B cell (primary cell): Measurements from ENCODE around the gene CAMTA1. TPM values are rescaled to one million over a fixed set of nuclear protein-coding genes. Genes with fewer than 3 reads are reported as not detected.
A peak's percentile ranks its signal among the peaks of the same experiment; 100 is the strongest.
"Not testable (repeated sequence)": the region's sequence is repeated elsewhere in the genome, so short reads cannot be mapped to it uniquely, and the experiment has no call there.

ENCODE experiments used
- ATAC-seq: fragments of 200-7000 bp; cut with Tn5 transposase; one replicate; pipeline ENCODE4 v1.10.0; 2021; ENCODE audit warnings: low read depth, mild to moderate bottlenecking, moderate number of reproducible peaks, moderate library complexity
- CTCF ChIA-PET: fragments of 350-600 bp; sonication (Branson Sonifier 250); formaldehyde crosslinking; loops from one replicate; lab custom pipeline; 2021; ENCODE audit warnings: antibody characterized with exemption, inconsistent platforms; lab: Charles Lee
- POLR2A ChIA-PET: fragments of 350-600 bp; sonication (Branson Sonifier 250); formaldehyde crosslinking; loops from one replicate; lab custom pipeline; 2021; ENCODE audit warnings: antibody characterized with exemption; lab: Charles Lee
- DNase-seq: peaks from one replicate; pipeline ENCODE4 v3.0.0; 2013
- H2AFZ ChIP-seq: 2 replicates; pipeline ENCODE4 v1.6.1; 2012; ENCODE audit warnings: mild to moderate bottlenecking, low read depth, low read length; ENCODE audit not compliant: insufficient read depth, poor library complexity, severe bottlenecking
- H3K27ac ChIP-seq, 2 donors: 1 replicate in 1 of 2; 2 replicates in 1 of 2; pipeline ENCODE4 v1.5.1; 2012 to 2013; ENCODE audit warnings: low read length in 2 of 2, mild to moderate bottlenecking in 2 of 2, moderate library complexity in 1 of 2
- H3K27me3 ChIP-seq, 4 experiments: fragments of 200-600 bp in 1 of 4; sonication (generic) in 1 of 4; replicated peaks in 1 of 4; 1 replicate in 2 of 4; 2 replicates in 2 of 4; pipeline versions ENCODE4 v1.6.1 to v1.7.0; 2013 to 2016; ENCODE audit warnings: low read length in 3 of 4, mild to moderate bottlenecking in 2 of 4, mixed read lengths in 1 of 4, moderate library complexity in 1 of 4; ENCODE audit not compliant: insufficient read depth in 4 of 4, control insufficient read depth in 3 of 4; ENCODE audit errors: control extremely low read depth in 1 of 4
- H3K36me3 ChIP-seq, 2 experiments: replicated peaks in 1 of 2; 1 replicate in 1 of 2; 2 replicates in 1 of 2; pipeline versions ENCODE4 v1.6.1 to v1.7.1; 2013; ENCODE audit warnings: low read length in 1 of 2; ENCODE audit not compliant: insufficient read depth in 2 of 2, control insufficient read depth in 1 of 2; ENCODE audit errors: control extremely low read depth in 1 of 2, extremely low read depth in 1 of 2
- H3K4me1 ChIP-seq, 2 donors: fragments of 200-600 bp in 1 of 2; sonication (generic) in 1 of 2; 1 replicate in 1 of 2; 2 replicates in 1 of 2; pipeline versions ENCODE4 v1.5.1 to v1.6.1; 2013 to 2017; ENCODE audit warnings: low read length in 2 of 2; ENCODE audit not compliant: control insufficient read depth in 2 of 2, insufficient read depth in 2 of 2
- H3K4me2 ChIP-seq: replicated peaks from 2 replicates; pipeline ENCODE3; 2012; ENCODE audit warnings: mild to moderate bottlenecking, low read depth, low read length; ENCODE audit not compliant: poor library complexity, severe bottlenecking
- H3K4me3 ChIP-seq, 5 experiments: fragments of 200-600 bp in 1 of 5; sonication (generic) in 1 of 5; 1 replicate in 3 of 5; 2 replicates in 2 of 5; pipeline versions ENCODE4 v1.5.1 to v1.7.0; 2011 to 2016; ENCODE audit warnings: low read length in 4 of 5, mild to moderate bottlenecking in 4 of 5, low read depth in 2 of 5, control low read depth in 1 of 5, moderate library complexity in 1 of 5; ENCODE audit not compliant: insufficient read depth in 1 of 5; ENCODE audit errors: control extremely low read depth in 1 of 5, extremely low read depth in 1 of 5
- H3K79me2 ChIP-seq: fragments of 200-600 bp; sonication (generic); one replicate; pipeline ENCODE4 v1.6.0; 2016; ENCODE audit warnings: low read length; ENCODE audit not compliant: control insufficient read depth, insufficient read depth
- H3K9ac ChIP-seq: fragments of 200-600 bp; sonication (generic); 2 replicates; pipeline ENCODE4 v1.6.1; 2017; ENCODE audit warnings: mild to moderate bottlenecking, low read length, moderate library complexity
- H3K9me3 ChIP-seq, 3 donors: one replicate each; pipeline versions ENCODE4 v1.6.1 to v1.7.1; 2013; ENCODE audit warnings: low read length in 2 of 3; ENCODE audit not compliant: control insufficient read depth in 2 of 3, insufficient read depth in 1 of 3; ENCODE audit errors: control extremely low read depth in 1 of 3
- H4K20me1 ChIP-seq: 2 replicates; pipeline ENCODE4 v1.6.0; 2012; ENCODE audit warnings: mild to moderate bottlenecking, low read length; ENCODE audit not compliant: insufficient read depth, control insufficient read depth, poor library complexity, severe bottlenecking
- H3K27ac Mint-ChIP-seq: one replicate; pipeline ENCODE4 v1.8.0; 2021; ENCODE audit warnings: mixed read lengths
- H3K27me3 Mint-ChIP-seq: one replicate; pipeline ENCODE4 v1.8.0; 2021; ENCODE audit warnings: mixed read lengths
- H3K4me1 Mint-ChIP-seq: one replicate; pipeline ENCODE4 v1.8.0; 2021; ENCODE audit warnings: mixed read lengths
- H3K4me3 Mint-ChIP-seq: one replicate; pipeline ENCODE4 v1.8.0; 2021; ENCODE audit warnings: mixed read lengths
- H3K9me3 Mint-ChIP-seq: one replicate; pipeline ENCODE4 v1.8.0; 2022; ENCODE audit warnings: mixed read lengths; ENCODE audit not compliant: insufficient read depth
- EZH2 ChIP-seq: IDR thresholded peaks from 2 replicates; pipeline ENCODE4 v1.6.1; 2012; ENCODE audit warnings: borderline replicate concordance, low read depth, mild to moderate bottlenecking, moderate library complexity, low read length; ENCODE audit not compliant: insufficient read depth, poor library complexity, severe bottlenecking
- WGBS: methylation state at CpG from one replicate; pipeline ENCODE4 v1.1.5; 2013; ENCODE audit warnings: missing lambda C conversion rate; ENCODE audit not compliant: insufficient coverage; 5-methylcytosine and 5-hydroxymethylcytosine counted together
- intact Hi-C: fragments of 100-400 bp; cut with micrococcal nuclease; formaldehyde crosslinking; loops from one replicate; pipeline ENCODE4 v1.10.0; 2022
- polyA plus RNA-seq: library from polyadenylated mRNA; depleted of rRNA; stranded (reverse); fragments of >200 nt; gene quantifications from 2 replicates; pipeline ENCODE4 v1.2.3, GENCODE V29; 2012
- total RNA-seq, 2 donors: library from RNA; stranded (reverse); fragments of 120-200 nt in 1 of 2; gene quantifications; 1 replicate in 1 of 2; 2 replicates in 1 of 2; pipeline versions ENCODE4 v1.2.3 to v1.2.4, GENCODE V29; 2013 to 2022
- TF ChIP-seq, protein P1 (sequence below): fragments of 200-600 bp; IDR thresholded peaks from one replicate; pipeline ENCODE4 v1.8.0; 2022; ENCODE audit warnings: antibody characterized with exemption, mild to moderate bottlenecking

CAMTA1 gene
- total and polyA plus RNA-seq, 2 donors (not counting 1 experiment from before 2014, with no cell fraction given), result 42.2 to 45.7 TPM

DNA sequence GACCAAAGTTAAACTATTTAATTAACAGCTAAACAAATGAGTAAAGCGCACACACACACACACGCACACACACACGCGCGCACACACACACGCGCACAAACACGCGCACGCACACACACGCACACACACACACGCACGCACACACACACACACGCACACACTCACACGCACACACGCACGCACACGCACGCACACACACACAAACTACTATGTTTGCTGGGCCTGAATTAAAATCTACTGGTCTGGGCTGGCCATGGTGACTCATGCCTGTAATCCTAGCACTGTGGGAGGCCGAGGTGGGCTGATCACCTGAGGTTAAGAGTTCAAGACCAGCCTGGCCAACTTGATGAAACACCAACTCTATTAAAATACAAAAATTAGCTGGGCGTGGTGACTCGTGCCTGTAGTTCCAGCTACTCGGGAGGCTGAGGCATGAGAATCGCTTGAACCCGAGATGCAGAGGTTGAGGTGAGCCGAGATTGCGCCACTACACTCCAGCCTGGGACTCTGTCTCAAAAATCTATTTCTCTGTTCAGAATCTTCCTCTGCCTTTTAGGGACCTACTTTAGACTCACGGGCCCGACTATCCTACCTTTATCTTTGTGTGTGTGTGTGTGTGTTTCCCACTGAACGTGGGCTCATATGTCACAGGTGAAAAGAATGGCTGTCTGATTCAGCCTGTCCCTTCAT is 46.1 kb upstream of the CAMTA1 start:
- Histone ChIP-seq H3K4me2 (no peak overlapping the region), H3K79me2 (no peaks in the 10 kb centered on the region), H3K27me3 (no peaks in the 10 kb centered on the region), H4K20me1 (no peaks in the 10 kb centered on the region), H3K9ac (no peak overlapping the region), H3K27ac (no peak overlapping the region), H2AFZ (no peak overlapping the region), H3K4me3 (no peak overlapping the region), H3K4me1 (peaks cover 5 to 9% of the 10 kb centered on the region in 2 donors), H3K36me3 (no peaks in the 10 kb centered on the region), H3K9me3 (no peaks in the 10 kb centered on the region)
- no peaks in the 10 kb centered on the region for H3K9me3 Mint-ChIP-seq
- H3K27me3 Mint-ChIP-seq, result no peaks in the 10 kb centered on the region
- ChIA-PET POLR2A (no interaction called here), CTCF (no interaction called here)
- intact Hi-C loops, result no loop called here
- no peak overlapping the region for H3K4me3 Mint-ChIP-seq
- ATAC-seq (no peak), DNase-seq (no peak)
- no peak for TF ChIP-seq EZH2
- TF ChIP-seq, protein P1, sequence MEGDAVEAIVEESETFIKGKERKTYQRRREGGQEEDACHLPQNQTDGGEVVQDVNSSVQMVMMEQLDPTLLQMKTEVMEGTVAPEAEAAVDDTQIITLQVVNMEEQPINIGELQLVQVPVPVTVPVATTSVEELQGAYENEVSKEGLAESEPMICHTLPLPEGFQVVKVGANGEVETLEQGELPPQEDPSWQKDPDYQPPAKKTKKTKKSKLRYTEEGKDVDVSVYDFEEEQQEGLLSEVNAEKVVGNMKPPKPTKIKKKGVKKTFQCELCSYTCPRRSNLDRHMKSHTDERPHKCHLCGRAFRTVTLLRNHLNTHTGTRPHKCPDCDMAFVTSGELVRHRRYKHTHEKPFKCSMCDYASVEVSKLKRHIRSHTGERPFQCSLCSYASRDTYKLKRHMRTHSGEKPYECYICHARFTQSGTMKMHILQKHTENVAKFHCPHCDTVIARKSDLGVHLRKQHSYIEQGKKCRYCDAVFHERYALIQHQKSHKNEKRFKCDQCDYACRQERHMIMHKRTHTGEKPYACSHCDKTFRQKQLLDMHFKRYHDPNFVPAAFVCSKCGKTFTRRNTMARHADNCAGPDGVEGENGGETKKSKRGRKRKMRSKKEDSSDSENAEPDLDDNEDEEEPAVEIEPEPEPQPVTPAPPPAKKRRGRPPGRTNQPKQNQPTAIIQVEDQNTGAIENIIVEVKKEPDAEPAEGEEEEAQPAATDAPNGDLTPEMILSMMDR, result no peak
- H3K27ac Mint-ChIP-seq, result no peak overlapping the region
- peaks cover 14% of the 10 kb centered on the region for H3K4me1 Mint-ChIP-seq
- WGBS, result 87% methylated on average over 12 of the region's 30 CpGs

DNA sequence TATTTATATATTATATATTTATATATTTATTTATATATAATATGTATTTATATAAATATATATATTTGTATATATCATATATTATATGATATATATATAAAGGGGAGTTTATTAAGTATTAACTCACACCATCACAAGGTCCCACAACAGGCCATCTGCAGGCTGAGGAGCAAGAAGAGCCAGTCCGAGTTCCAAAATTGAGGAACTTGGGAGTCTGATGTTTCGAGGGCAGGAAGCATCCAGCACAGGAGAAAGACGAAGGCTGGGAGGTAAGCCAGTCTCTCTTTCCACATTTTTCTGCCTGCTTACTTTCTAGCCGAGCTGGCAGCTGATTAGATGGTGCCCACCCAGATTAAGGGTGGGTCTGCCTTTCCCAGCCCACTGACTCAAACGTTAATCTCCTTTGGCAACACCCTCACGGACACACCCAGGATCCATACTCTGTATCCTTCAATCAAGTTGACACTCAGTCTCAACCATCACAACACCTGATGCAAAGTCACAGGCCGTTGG is 42.5 kb upstream of the CAMTA1 start:
- H3K4me1 Mint-ChIP-seq, result peaks cover 12% of the 10 kb centered on the region
- H3K79me2 ChIP-seq, CTCF ChIA-PET, H3K4me2 ChIP-seq, DNase-seq, H3K9me3 Mint-ChIP-seq, H3K9ac ChIP-seq, H4K20me1 ChIP-seq, H3K27ac Mint-ChIP-seq, H3K27me3 ChIP-seq, H3K4me1 ChIP-seq, H3K4me3 ChIP-seq, intact Hi-C loops, POLR2A ChIA-PET, H3K27me3 Mint-ChIP-seq, H3K27ac ChIP-seq, ATAC-seq, H3K4me3 Mint-ChIP-seq, H3K36me3 ChIP-seq, H3K9me3 ChIP-seq: not testable (repeated sequence)
- peak overlapping the region; percentile 70 for H2AFZ ChIP-seq
- WGBS, result 81% methylated on average over 6 of the region's 7 CpGs
